Ishikawa (cell line): ENCODE results near the gene EEA1.

ENCODE experiments used
- CEBPB ChIP-seq: IDR thresholded peaks from 2 replicates; pipeline ENCODE4 v1.6.1; 2012
- CREB1 ChIP-seq: IDR thresholded peaks from 2 replicates; pipeline ENCODE4 v1.6.1; 2012; ENCODE audit warnings: low read depth
- EGR1 ChIP-seq: IDR thresholded peaks from 2 replicates; pipeline ENCODE4 v1.6.1; 2012
- EP300 ChIP-seq: IDR thresholded peaks from 2 replicates; pipeline ENCODE4 v1.6.1; 2012; ENCODE audit warnings: borderline replicate concordance
- FOXM1 ChIP-seq: IDR thresholded peaks from 2 replicates; pipeline ENCODE4 v1.6.1; 2012; ENCODE audit warnings: low read depth, borderline replicate concordance
- MAX ChIP-seq: IDR thresholded peaks from 2 replicates; pipeline ENCODE4 v1.6.1; 2012
- NFIC ChIP-seq: IDR thresholded peaks from 2 replicates; pipeline ENCODE4 v1.6.1; 2012
- RAD21 ChIP-seq: IDR thresholded peaks from 2 replicates; pipeline ENCODE4 v1.6.1; 2012; ENCODE audit warnings: low read depth
- REST ChIP-seq: IDR thresholded peaks from 2 replicates; pipeline ENCODE4 v1.6.1; 2012; ENCODE audit warnings: low read depth, mild to moderate bottlenecking
- TAF1 ChIP-seq: IDR thresholded peaks from 2 replicates; pipeline ENCODE4 v1.6.1; 2012; ENCODE audit warnings: low read depth, mild to moderate bottlenecking
- TCF12 ChIP-seq: IDR thresholded peaks from 2 replicates; pipeline ENCODE4 v1.6.1; 2012; ENCODE audit warnings: low read depth
- TEAD4 ChIP-seq: IDR thresholded peaks from 2 replicates; pipeline ENCODE4 v1.6.1; 2012
- USF1 ChIP-seq: IDR thresholded peaks from 2 replicates; pipeline ENCODE4 v1.6.1; 2012
- YY1 ChIP-seq: IDR thresholded peaks from 2 replicates; pipeline ENCODE4 v1.6.1; 2012; ENCODE audit warnings: low read depth
- ZBTB7A ChIP-seq: IDR thresholded peaks from 2 replicates; pipeline ENCODE4 v1.6.1; 2012; ENCODE audit warnings: low read depth

EEA1 gene

GRCh38 chr12:92756898-92757596 lies 172.0 kb downstream of the EEA1 start:
- no peak for TF ChIP-seq CREB1
- no peak for TF ChIP-seq EP300
- TF ChIP-seq NFIC, result no peak
- TF ChIP-seq FOXM1, result no peak
- TF ChIP-seq USF1, result no peak
- no peak for TF ChIP-seq TAF1
- no peak for TF ChIP-seq TCF12
- TF ChIP-seq ZBTB7A, result no peak
- TF ChIP-seq MAX, result no peak
- no peak for TF ChIP-seq TEAD4

GRCh38 chr12:92753976-92754885 lies 174.9 kb downstream of the EEA1 start:
- TF ChIP-seq FOXM1, result no peak
- no peak for TF ChIP-seq CEBPB
- no peak for TF ChIP-seq YY1
- TF ChIP-seq TEAD4, result no peak
- TF ChIP-seq USF1, result no peak

GRCh38 chr12:92747151-92747550 lies 181.9 kb downstream of the EEA1 start:
- TF ChIP-seq EGR1, result no peak

GRCh38 chr12:92745856-92746550 lies 183.1 kb downstream of the EEA1 start:
- TF ChIP-seq TAF1 (no peak), EP300 (no peak), NFIC (no peak), TEAD4 (no peak), TCF12 (no peak), CREB1 (no peak), EGR1 (no peak), FOXM1 (no peak), YY1 (no peak), USF1 (no peak), MAX (no peak), REST (no peak), RAD21 (no peak), CEBPB (no peak)

- TF ChIP-seq RAD21 (no peak), CEBPB (no peak), TEAD4 (no peak), TCF12 (no peak), EP300 (no peak), ZBTB7A (no peak), TAF1 (no peak), REST (no peak), CREB1 (no peak), USF1 (no peak), NFIC (no peak), FOXM1 (no peak), YY1 (no peak), MAX (no peak)
These were observed 186.1 kb downstream of the EEA1 start for GRCh38 chr12:92743026-92743425.
